DND-41 (cell line): ENCODE data around the gene GAL.

ENCODE experiments used
- ATAC-seq: fragments of 200-7000 bp; cut with Tn5 transposase; 3 replicates; pipeline ENCODE4 v1.9.1; 2021; ENCODE audit warnings: low read depth; ENCODE audit not compliant: insufficient read depth
- DNase-seq: peaks from one replicate; pipeline ENCODE4 v3.0.0-alpha.2; 2020
- H2AFZ ChIP-seq: 2 replicates; pipeline ENCODE4 v1.6.0; 2012; ENCODE audit warnings: low read depth, low read length
- H3K27ac ChIP-seq: 2 replicates; pipeline ENCODE4 v1.5.1; 2012; ENCODE audit warnings: low read length, inconsistent platforms
- H3K27me3 ChIP-seq: fragments of 200-600 bp; sonication (generic); 2 replicates; pipeline ENCODE4 v1.6.0; 2012; ENCODE audit warnings: low read length, mild to moderate bottlenecking, inconsistent platforms; ENCODE audit not compliant: insufficient read depth, poor library complexity
- H3K36me3 ChIP-seq: 2 replicates; pipeline ENCODE4 v1.5.1; 2012; ENCODE audit warnings: low read length, inconsistent platforms; ENCODE audit not compliant: insufficient read depth
- H3K4me1 ChIP-seq: 2 replicates; pipeline ENCODE4 v1.5.1; 2012; ENCODE audit warnings: mild to moderate bottlenecking, low read length; ENCODE audit not compliant: insufficient read depth
- H3K4me2 ChIP-seq: 2 replicates; pipeline ENCODE4 v1.6.0; 2012; ENCODE audit warnings: mild to moderate bottlenecking, moderate library complexity, low read length, inconsistent platforms; ENCODE audit not compliant: insufficient read depth
- H3K4me3 ChIP-seq, 2 experiments: fragments of 200-600 bp in 1 of 2; shearing (Covaris generic) in 1 of 2; 2 replicates each; pipeline ENCODE4 v1.5.1; 2012 to 2016; ENCODE audit warnings: inconsistent platforms in 2 of 2, low read length in 2 of 2, mild to moderate bottlenecking in 2 of 2, low read depth in 1 of 2, moderate library complexity in 1 of 2
- H3K79me2 ChIP-seq: 2 replicates; pipeline ENCODE4 v1.6.0; 2012; ENCODE audit warnings: low read length, inconsistent platforms; ENCODE audit not compliant: insufficient read depth
- H3K9ac ChIP-seq: 2 replicates; pipeline ENCODE4 v1.6.0; 2012; ENCODE audit warnings: low read depth, mild to moderate bottlenecking, inconsistent platforms, low read length, moderate library complexity
- H3K9me3 ChIP-seq: 2 replicates; pipeline ENCODE4 v1.5.1; 2012; ENCODE audit warnings: low read length, moderate library complexity, mild to moderate bottlenecking, inconsistent platforms; ENCODE audit not compliant: insufficient read depth, severe bottlenecking
- H4K20me1 ChIP-seq: 2 replicates; pipeline ENCODE4 v1.6.0; 2012; ENCODE audit warnings: low read length; ENCODE audit not compliant: insufficient read depth
- CTCF ChIP-seq: IDR thresholded peaks from 2 replicates; pipeline ENCODE4 v1.5.1; 2012; ENCODE audit warnings: borderline replicate concordance, low read length, moderate library complexity, mild to moderate bottlenecking; ENCODE audit not compliant: poor library complexity, severe bottlenecking; ENCODE audit errors: extremely low read depth
- EZH2 ChIP-seq: IDR thresholded peaks from 3 replicates; pipeline ENCODE4 v1.6.1; 2012; ENCODE audit warnings: borderline replicate concordance, low read depth, mild to moderate bottlenecking, moderate library complexity, low read length, inconsistent platforms; ENCODE audit not compliant: severe bottlenecking

The GAL gene

DNA sequence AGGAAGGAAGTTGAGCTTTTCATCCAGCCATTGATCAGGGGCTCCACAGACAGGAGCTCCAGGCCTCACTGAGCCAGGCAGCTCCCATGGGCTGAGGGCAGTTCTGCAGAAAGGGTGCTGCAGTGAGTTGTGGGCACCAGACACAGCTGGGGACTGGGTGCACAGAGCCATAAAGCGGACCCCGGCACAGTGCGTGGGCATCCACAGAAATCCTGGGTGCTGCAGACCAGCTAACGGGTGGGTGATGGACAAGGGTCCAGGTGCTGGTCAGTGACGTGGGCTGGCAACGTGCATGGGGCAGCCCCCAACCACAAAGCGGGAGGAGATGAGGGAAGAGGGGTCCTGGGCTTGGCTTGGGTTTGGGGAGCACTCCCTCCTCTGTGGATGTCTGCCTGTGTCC lies 19.4 kb upstream of the GAL start:
- no peaks in the 10 kb centered on the region for H3K27me3 ChIP-seq
- no peaks in the 10 kb centered on the region for H3K9me3 ChIP-seq
- no peaks in the 10 kb centered on the region for H3K4me1 ChIP-seq

GRCh38 chr11:68665436-68665835 lies 18.9 kb upstream of the GAL start:
- Histone ChIP-seq H2AFZ (no peak overlapping the region), H3K27me3 (no peaks in the 10 kb centered on the region), H3K4me1 (no peaks in the 10 kb centered on the region), H3K9ac (no peak overlapping the region), H3K36me3 (no peaks in the 10 kb centered on the region), H3K9me3 (no peaks in the 10 kb centered on the region), H3K27ac (no peak overlapping the region), H3K4me3 (no peak overlapping the region), H3K79me2 (no peaks in the 10 kb centered on the region), H3K4me2 (no peak overlapping the region), H4K20me1 (no peaks in the 10 kb centered on the region)
- ATAC-seq (no peak), DNase-seq (no peak)
- TF ChIP-seq CTCF = no peak
- TF ChIP-seq EZH2 = no peak

More for the DNA sequence above, 19.4 kb upstream of the GAL start:
- no peaks in the 10 kb centered on the region for H4K20me1 ChIP-seq
- ATAC-seq = no peak
- TF ChIP-seq EZH2 (no peak), CTCF (no peak)
- no peak overlapping the region for H3K9ac ChIP-seq
- H3K36me3 ChIP-seq = no peaks in the 10 kb centered on the region
- no peak overlapping the region for H3K4me3 ChIP-seq
- no peak overlapping the region for H3K4me2 ChIP-seq
- H2AFZ ChIP-seq = no peak overlapping the region
- DNase-seq = no peak
- no peak overlapping the region for H3K27ac ChIP-seq
- H3K79me2 ChIP-seq = no peaks in the 10 kb centered on the region

- H2AFZ ChIP-seq = no peak overlapping the region
- no peak for DNase-seq
- H3K4me2 ChIP-seq = no peak overlapping the region
- no peak for ATAC-seq
- H3K4me3 ChIP-seq = no peak overlapping the region
- no peaks in the 10 kb centered on the region for H3K4me1 ChIP-seq
- no peak overlapping the region for H3K9ac ChIP-seq
- no peaks in the 10 kb centered on the region for H4K20me1 ChIP-seq
- TF ChIP-seq EZH2 (no peak), CTCF (no peak)
- H3K27ac ChIP-seq = no peak overlapping the region
- H3K36me3 ChIP-seq = no peaks in the 10 kb centered on the region
- H3K9me3 ChIP-seq = no peaks in the 10 kb centered on the region
- no peaks in the 10 kb centered on the region for H3K79me2 ChIP-seq
- no peaks in the 10 kb centered on the region for H3K27me3 ChIP-seq
Observed at GRCh38 chr11:68666849-68667248, 17.5 kb upstream of the GAL start.
